ENCODE results near the gene EGFL7. TPM values are rescaled to one million over a fixed set of nuclear protein-coding genes. Genes with fewer than 3 reads are reported as not detected.
"Not testable (repeated sequence)": the region's sequence is repeated elsewhere in the genome, so short reads cannot be mapped to it uniquely, and the experiment has no call there.

EGFL7 gene
- total RNA-seq, 4 donors from 2014 or later, result 38.4 to 143 (median 81.6) TPM

DNA sequence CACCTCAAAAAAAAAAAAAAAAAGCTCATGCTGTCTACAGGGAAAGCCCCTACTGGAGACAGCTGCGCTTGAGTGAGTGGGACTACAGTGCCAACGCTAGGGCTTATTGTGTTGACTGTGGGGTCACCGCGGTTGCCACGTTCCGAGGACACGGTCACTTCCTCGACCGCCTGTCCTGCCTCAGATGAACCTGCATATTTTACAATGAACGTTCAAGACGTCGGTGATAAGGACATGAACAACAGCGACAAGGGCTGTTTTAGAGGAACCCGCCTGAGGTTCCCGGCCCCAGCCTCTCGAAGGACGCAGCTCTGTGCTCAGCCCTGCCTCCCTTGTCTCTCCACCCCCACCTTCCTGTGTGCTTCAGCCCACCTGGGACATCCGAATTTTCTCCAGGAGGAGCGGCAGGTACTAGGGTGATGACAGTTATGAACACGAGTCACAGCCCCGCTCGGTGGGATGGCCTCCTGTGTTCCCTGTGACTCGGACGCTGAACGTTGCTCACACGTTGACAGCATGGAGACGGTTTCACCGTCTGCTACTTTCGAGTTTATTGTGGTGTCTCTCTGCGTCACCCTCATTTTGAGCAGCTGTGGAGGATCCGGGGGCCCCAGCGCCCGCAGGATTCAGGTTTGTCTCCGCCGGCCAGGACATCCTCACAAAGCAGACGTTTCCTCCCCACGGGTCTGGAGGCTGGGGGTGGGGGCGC is 38.4 kb downstream of the EGFL7 start:
- TF ChIP-seq, protein P1, sequence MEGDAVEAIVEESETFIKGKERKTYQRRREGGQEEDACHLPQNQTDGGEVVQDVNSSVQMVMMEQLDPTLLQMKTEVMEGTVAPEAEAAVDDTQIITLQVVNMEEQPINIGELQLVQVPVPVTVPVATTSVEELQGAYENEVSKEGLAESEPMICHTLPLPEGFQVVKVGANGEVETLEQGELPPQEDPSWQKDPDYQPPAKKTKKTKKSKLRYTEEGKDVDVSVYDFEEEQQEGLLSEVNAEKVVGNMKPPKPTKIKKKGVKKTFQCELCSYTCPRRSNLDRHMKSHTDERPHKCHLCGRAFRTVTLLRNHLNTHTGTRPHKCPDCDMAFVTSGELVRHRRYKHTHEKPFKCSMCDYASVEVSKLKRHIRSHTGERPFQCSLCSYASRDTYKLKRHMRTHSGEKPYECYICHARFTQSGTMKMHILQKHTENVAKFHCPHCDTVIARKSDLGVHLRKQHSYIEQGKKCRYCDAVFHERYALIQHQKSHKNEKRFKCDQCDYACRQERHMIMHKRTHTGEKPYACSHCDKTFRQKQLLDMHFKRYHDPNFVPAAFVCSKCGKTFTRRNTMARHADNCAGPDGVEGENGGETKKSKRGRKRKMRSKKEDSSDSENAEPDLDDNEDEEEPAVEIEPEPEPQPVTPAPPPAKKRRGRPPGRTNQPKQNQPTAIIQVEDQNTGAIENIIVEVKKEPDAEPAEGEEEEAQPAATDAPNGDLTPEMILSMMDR (IDR thresholded peaks at IDR 0.05), result no peak
- TF ChIP-seq POLR2A (IDR thresholded peaks at IDR 0.05), result no peak
- no peaks in the 10 kb centered on the region for H3K36me3 ChIP-seq
- peaks cover 2 to 22% of the 10 kb centered on the region in 2 donors for H3K4me1 ChIP-seq
- peak in 1 of 2 donors; percentile 58 for DNase-seq
- no peaks in the 10 kb centered on the region for H3K9me3 ChIP-seq
- intact Hi-C loops (cut with DNase I), result no loop called here
- no peak overlapping the region for H3K4me3 ChIP-seq (replicated peaks in 1 of 3)
- 26 to 44% methylated on average over 37 to 38 of the region's 38 CpGs for WGBS, 2 donors
- no peak overlapping the region for H3K27ac ChIP-seq
- H3K27me3 ChIP-seq, result no peaks in the 10 kb centered on the region

DNA sequence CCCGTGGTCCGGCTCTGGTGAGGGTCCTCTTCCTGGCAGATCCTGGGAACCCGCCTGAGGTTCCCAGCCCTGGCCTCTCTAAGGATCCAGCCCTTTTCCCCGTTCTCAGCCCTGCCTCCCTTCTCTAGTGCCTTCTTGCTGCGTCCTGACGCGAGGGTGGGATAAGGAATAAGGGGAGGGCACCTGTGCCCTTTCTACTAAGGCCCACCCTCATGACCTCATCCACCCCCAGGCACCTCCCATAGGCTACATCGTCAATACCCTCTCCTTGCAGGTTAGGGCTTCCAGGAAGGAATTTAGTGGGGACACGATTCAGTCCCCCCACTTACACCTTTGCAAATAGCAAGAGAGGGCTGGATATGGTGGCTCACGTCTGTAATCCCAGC is 38.9 kb downstream of the EGFL7 start:
- no peak for DNase-seq
- Histone ChIP-seq H3K4me1 (peaks cover 0 to 18% of the 10 kb centered on the region in 2 donors), H3K9me3 (no peaks in the 10 kb centered on the region), H3K27me3 (no peaks in the 10 kb centered on the region), H3K4me3 (replicated peaks in 1 of 3) (no peak overlapping the region), H3K36me3 (no peaks in the 10 kb centered on the region), H3K27ac (no peak overlapping the region)
- TF ChIP-seq, protein P1 (IDR thresholded peaks at IDR 0.05), result no peak
- no peak for TF ChIP-seq POLR2A (IDR thresholded peaks at IDR 0.05)
- intact Hi-C loops (cut with DNase I), result no loop called here
- 57 to 60% methylated on average over 10 of the region's 10 CpGs for WGBS, 2 donors

DNA sequence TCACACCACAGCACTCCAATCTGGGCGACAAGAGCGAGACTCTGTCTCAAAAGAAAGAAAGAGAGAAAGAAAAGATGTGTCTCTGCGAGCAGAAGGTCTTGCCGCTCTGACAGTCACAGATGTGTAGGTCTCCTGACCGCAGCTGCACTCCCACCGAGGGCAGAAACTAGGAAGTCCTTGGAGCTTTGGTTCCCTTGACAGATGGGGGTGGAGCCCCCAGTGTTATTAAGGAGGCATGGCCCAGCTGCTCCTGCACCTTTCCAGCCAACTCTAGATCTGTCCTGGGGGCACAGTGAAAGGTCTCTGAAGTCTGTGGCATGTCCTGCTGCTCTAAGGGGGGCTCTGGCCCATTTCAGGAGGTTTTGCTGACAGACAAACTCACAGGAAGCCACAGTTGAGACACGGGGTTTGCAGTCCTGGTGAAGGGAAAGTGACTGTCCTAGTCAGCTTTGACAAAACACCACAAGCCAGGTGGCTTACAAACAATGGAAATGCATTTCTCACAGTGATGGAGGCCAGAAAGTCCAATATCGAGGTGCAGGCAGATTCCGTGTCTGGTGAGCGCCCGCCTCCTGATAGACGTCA is 40.7 kb downstream of the EGFL7 start:
- no peaks in the 10 kb centered on the region for H3K36me3 ChIP-seq
- intact Hi-C loops (cut with DNase I), result no loop called here

DNA sequence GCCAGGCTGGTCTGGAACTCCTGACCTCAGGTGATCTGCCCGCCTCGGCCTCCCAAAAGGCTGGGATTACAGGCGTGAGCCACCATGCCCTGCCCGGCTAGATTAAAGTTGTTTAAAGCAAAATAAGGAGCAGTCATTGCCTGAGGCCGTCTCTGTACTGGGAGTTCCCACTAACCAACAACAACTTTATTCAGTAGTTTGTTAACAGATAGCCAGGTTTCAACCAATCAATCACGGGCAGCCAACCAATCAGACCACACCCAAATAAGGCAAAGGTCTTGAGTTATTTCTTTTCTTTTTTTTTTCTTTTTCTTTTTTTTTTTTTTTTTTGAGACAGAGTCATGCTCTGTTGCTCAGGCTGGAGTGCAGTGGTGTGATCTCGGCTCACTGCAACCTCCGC is 42.0 kb downstream of the EGFL7 start:
- H3K9me3 ChIP-seq; H3K4me1 ChIP-seq; H3K27me3 ChIP-seq; H3K36me3 ChIP-seq; intact Hi-C loops (cut with DNase I); H3K27ac ChIP-seq; DNase-seq; H3K4me3 ChIP-seq (replicated peaks in 1 of 3): not testable (repeated sequence)
- WGBS, 2 donors, result 95 to 96% methylated on average over 8 of the region's 8 CpGs

More for the DNA sequence above, 40.7 kb downstream of the EGFL7 start:
- H3K27ac ChIP-seq, result no peak overlapping the region
- H3K4me1 ChIP-seq, result peaks cover 0 to 7% of the 10 kb centered on the region in 2 donors
- H3K27me3 ChIP-seq, result no peaks in the 10 kb centered on the region
- DNase-seq, result no peak
- no peak overlapping the region for H3K4me3 ChIP-seq (replicated peaks in 1 of 3)
- H3K9me3 ChIP-seq, result no peaks in the 10 kb centered on the region
- WGBS, 2 donors, result 85 to 91% methylated on average over 10 to 12 of the region's 12 CpGs
- TF ChIP-seq, protein P1 (IDR thresholded peaks at IDR 0.05), result no peak

DNA sequence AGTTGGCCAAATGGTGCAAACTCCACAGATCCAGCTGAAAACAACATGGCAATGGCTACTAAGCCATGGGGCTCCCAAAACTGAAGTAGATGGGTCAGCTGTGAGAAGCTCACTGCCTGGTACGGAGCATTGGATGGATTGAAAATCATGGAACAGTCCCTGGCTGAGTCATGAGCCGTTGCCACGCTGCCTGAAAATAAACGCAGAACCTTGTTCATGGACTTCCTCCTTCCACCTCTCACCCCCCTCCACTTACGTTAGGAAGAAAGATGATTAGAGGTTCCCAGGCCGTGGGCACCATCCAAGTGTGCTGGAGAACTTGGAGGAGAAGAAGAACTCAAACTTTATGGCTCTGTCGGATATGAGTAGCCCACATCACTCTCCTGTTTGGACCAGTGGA is 42.8 kb downstream of the EGFL7 start:
- TF ChIP-seq POLR2A (IDR thresholded peaks at IDR 0.05), result no peak
- TF ChIP-seq, protein P1 (IDR thresholded peaks at IDR 0.05), result no peak
- H3K36me3 ChIP-seq, result no peaks in the 10 kb centered on the region
- intact Hi-C loops (cut with DNase I), result no loop called here
- no peaks in the 10 kb centered on the region for H3K9me3 ChIP-seq
- H3K4me1 ChIP-seq, result peaks cover 0 to 7% of the 10 kb centered on the region in 2 donors
- H3K4me3 ChIP-seq (replicated peaks in 1 of 3), result no peak overlapping the region
- DNase-seq, result no peak
- no peaks in the 10 kb centered on the region for H3K27me3 ChIP-seq
- WGBS, 2 donors, result 76 to 84% methylated on average over 7 of the region's 7 CpGs
- no peak overlapping the region for H3K27ac ChIP-seq
